Measurements from ENCODE around the gene CR1. TPM values are rescaled to one million over a fixed set of nuclear protein-coding genes. Genes with fewer than 3 reads are reported as not detected.
"Not testable (repeated sequence)": the region's sequence is repeated elsewhere in the genome, so short reads cannot be mapped to it uniquely, and the experiment has no call there.

CR1 gene
- total RNA-seq, 2 experiments from 2014 or later = not detected

GRCh38 chr1:207648334-207649209, 152.6 kb downstream of the CR1 start:
- Mint-ChIP-seq H3K27ac (no peak overlapping the region), H3K4me3 (no peak overlapping the region), H3K9me3 (no peaks in the 10 kb centered on the region), H3K4me1 (ENCODE audit: low read depth) (peaks cover 10% of the 10 kb centered on the region), H3K27me3 (ENCODE audit: low read depth) (peaks cover 7% of the 10 kb centered on the region), H3K36me3 (ENCODE audit: low read depth) (no peaks in the 10 kb centered on the region)
- intact Hi-C loops (cut with micrococcal nuclease) = no loop called here
- no peak for DNase-seq
- CTCF ChIA-PET = interaction anchor here (1.1 to 1.7 kb wide), 3 partner anchors 28 to 50 kb away, joined by 3 to 4 read pairs (median 4); no protein-coding TSS in a partner anchor

- intact Hi-C loops (cut with micrococcal nuclease) = no loop called here
- H3K9me3 Mint-ChIP-seq = no peaks in the 10 kb centered on the region
These were observed 153.3 kb downstream of the CR1 start for GRCh38 chr1:207649210-207649753.

GRCh38 chr1:207649865-207650580, 154.1 kb downstream of the CR1 start:
- CTCF ChIA-PET = interaction anchor here (1.1 to 1.7 kb wide), 2 partner anchors 30 to 431 kb away, joined by 3 to 4 read pairs; no protein-coding TSS in a partner anchor
- no peak for DNase-seq
- Mint-ChIP-seq H3K4me3 (no peak overlapping the region), H3K27me3 (ENCODE audit: low read depth) (no peaks in the 10 kb centered on the region), H3K4me1 (ENCODE audit: low read depth) (peaks cover 4% of the 10 kb centered on the region), H3K9me3 (no peaks in the 10 kb centered on the region), H3K36me3 (ENCODE audit: low read depth) (no peaks in the 10 kb centered on the region), H3K27ac (no peak overlapping the region)
- intact Hi-C loops (cut with micrococcal nuclease) = no loop called here

More at GRCh38 chr1:207649210-207649753, 153.3 kb downstream of the CR1 start:
- Mint-ChIP-seq H3K4me3 (no peak overlapping the region), H3K27me3 (ENCODE audit: low read depth) (peaks cover 4% of the 10 kb centered on the region), H3K4me1 (ENCODE audit: low read depth) (peaks cover 8% of the 10 kb centered on the region), H3K36me3 (ENCODE audit: low read depth) (no peaks in the 10 kb centered on the region), H3K27ac (no peak overlapping the region)
- CTCF ChIA-PET = interaction anchor here (1.1 to 1.7 kb wide), 3 partner anchors 29 to 430 kb away, joined by 3 to 4 read pairs (median 4); no protein-coding TSS in a partner anchor
- no peak for DNase-seq

GRCh38 chr1:207651583-207651982, 155.6 kb downstream of the CR1 start:
- CTCF ChIA-PET = interaction anchor here (0.6 kb wide), 2 partner anchors 145 to 310 kb away, joined by 3 read pairs; no protein-coding TSS in a partner anchor
- intact Hi-C loops (cut with micrococcal nuclease) = no loop called here
- no peaks in the 10 kb centered on the region for H3K27me3 Mint-ChIP-seq (ENCODE audit: low read depth)
- H3K9me3 Mint-ChIP-seq = no peaks in the 10 kb centered on the region
- peaks cover 4% of the 10 kb centered on the region for H3K4me1 Mint-ChIP-seq (ENCODE audit: low read depth)
- no peak overlapping the region for H3K27ac Mint-ChIP-seq
- no peak overlapping the region for H3K4me3 Mint-ChIP-seq
- no peak for DNase-seq
- no peaks in the 10 kb centered on the region for H3K36me3 Mint-ChIP-seq (ENCODE audit: low read depth)

GRCh38 chr1:207654320-207654719, 158.4 kb downstream of the CR1 start:
- Mint-ChIP-seq H3K4me1 (ENCODE audit: low read depth) (peaks cover 4% of the 10 kb centered on the region), H3K36me3 (ENCODE audit: low read depth) (no peaks in the 10 kb centered on the region), H3K4me3 (no peak overlapping the region), H3K27ac (no peak overlapping the region), H3K9me3 (no peaks in the 10 kb centered on the region), H3K27me3 (ENCODE audit: low read depth) (no peaks in the 10 kb centered on the region)
- no peak for DNase-seq
- intact Hi-C loops (cut with micrococcal nuclease) = no loop called here
- CTCF ChIA-PET = interaction anchor here (0.6 kb wide), 1 partner anchor 250 kb away, joined by 4 read pairs; no protein-coding TSS in a partner anchor

- H3K27ac Mint-ChIP-seq = no peak overlapping the region
- H3K27me3 Mint-ChIP-seq (ENCODE audit: low read depth) = peaks cover 1% of the 10 kb centered on the region
- H3K4me3 Mint-ChIP-seq = no peak overlapping the region
- CTCF ChIA-PET = interaction anchor here (0.6 kb wide), 1 partner anchor 139 kb away, joined by 3 read pairs; no protein-coding TSS in a partner anchor
- no peaks in the 10 kb centered on the region for H3K36me3 Mint-ChIP-seq (ENCODE audit: low read depth)
- no peaks in the 10 kb centered on the region for H3K9me3 Mint-ChIP-seq
- no peaks in the 10 kb centered on the region for H3K4me1 Mint-ChIP-seq (ENCODE audit: low read depth)
- no peak for DNase-seq
- intact Hi-C loops (cut with micrococcal nuclease) = no loop called here
These were observed 162.5 kb downstream of the CR1 start for GRCh38 chr1:207658408-207658807.

- Mint-ChIP-seq H3K4me3 (no peak overlapping the region), H3K27me3 (ENCODE audit: low read depth) (peaks cover 7% of the 10 kb centered on the region), H3K36me3 (ENCODE audit: low read depth) (no peaks in the 10 kb centered on the region), H3K9me3 (no peaks in the 10 kb centered on the region), H3K27ac (no peak overlapping the region), H3K4me1 (ENCODE audit: low read depth) (no peaks in the 10 kb centered on the region)
- CTCF ChIA-PET = interaction anchor here (0.6 kb wide), 1 partner anchor 138 kb away, joined by 3 read pairs; no protein-coding TSS in a partner anchor
- no peak for DNase-seq
- intact Hi-C loops (cut with micrococcal nuclease) = no loop called here
These were observed 163.0 kb downstream of the CR1 start for GRCh38 chr1:207658904-207659485.

- Mint-ChIP-seq H3K4me1 (ENCODE audit: low read depth) (no peaks in the 10 kb centered on the region), H3K9me3 (no peaks in the 10 kb centered on the region), H3K36me3 (ENCODE audit: low read depth) (no peaks in the 10 kb centered on the region), H3K27me3 (ENCODE audit: low read depth) (peaks cover 7% of the 10 kb centered on the region), H3K4me3 (no peak overlapping the region), H3K27ac (no peak overlapping the region)
- intact Hi-C loops (cut with micrococcal nuclease) = no loop called here
- CTCF ChIA-PET = interaction anchor here (0.6 kb wide), 1 partner anchor 75 kb away, joined by 4 read pairs; no protein-coding TSS in a partner anchor
- DNase-seq = no peak
These were observed 163.7 kb downstream of the CR1 start for GRCh38 chr1:207659545-207660153.

GRCh38 chr1:207661420-207661819, 165.5 kb downstream of the CR1 start:
- H3K27me3 Mint-ChIP-seq (ENCODE audit: low read depth) = peaks cover 16% of the 10 kb centered on the region
- H3K27ac Mint-ChIP-seq; DNase-seq; H3K4me1 Mint-ChIP-seq (ENCODE audit: low read depth); H3K36me3 Mint-ChIP-seq (ENCODE audit: low read depth); CTCF ChIA-PET; H3K4me3 Mint-ChIP-seq; intact Hi-C loops (cut with micrococcal nuclease); H3K9me3 Mint-ChIP-seq: not testable (repeated sequence)

GRCh38 chr1:207666342-207666741, 170.4 kb downstream of the CR1 start:
- no peaks in the 10 kb centered on the region for H3K36me3 Mint-ChIP-seq (ENCODE audit: low read depth)
- H3K27me3 Mint-ChIP-seq (ENCODE audit: low read depth) = peaks cover 54% of the 10 kb centered on the region
- H3K4me3 Mint-ChIP-seq = no peak overlapping the region
- H3K27ac Mint-ChIP-seq = no peak overlapping the region
- CTCF ChIA-PET = interaction anchor here (0.6 kb wide), 1 partner anchor 46 kb away, joined by 3 read pairs; no protein-coding TSS in a partner anchor
- no peaks in the 10 kb centered on the region for H3K9me3 Mint-ChIP-seq
- intact Hi-C loops (cut with micrococcal nuclease) = no loop called here
- H3K4me1 Mint-ChIP-seq (ENCODE audit: low read depth) = peaks cover 5% of the 10 kb centered on the region
- DNase-seq = no peak

- no peak overlapping the region for H3K4me3 Mint-ChIP-seq
- no peaks in the 10 kb centered on the region for H3K9me3 Mint-ChIP-seq
These were observed 173.6 kb downstream of the CR1 start for GRCh38 chr1:207669528-207670009.

More at GRCh38 chr1:207669528-207670009, 173.6 kb downstream of the CR1 start:
- CTCF ChIA-PET = no interaction called here
- H3K27me3 Mint-ChIP-seq (ENCODE audit: low read depth) = peaks cover 57% of the 10 kb centered on the region
- intact Hi-C loops (cut with micrococcal nuclease) = no loop called here
- peaks cover 5% of the 10 kb centered on the region for H3K4me1 Mint-ChIP-seq (ENCODE audit: low read depth)
- no peak for DNase-seq
- no peak overlapping the region for H3K27ac Mint-ChIP-seq
- H3K36me3 Mint-ChIP-seq (ENCODE audit: low read depth) = no peaks in the 10 kb centered on the region
